Activated naive CD4-positive, alpha-beta T cell treated with anti-CD3 and anti-CD28 coated beads, Interleukin-2, amount 50 U/mL, for 16 hours (primary cell): ENCODE data around the gene GSDMA.
"Not testable (repeated sequence)": the region's sequence is repeated elsewhere in the genome, so short reads cannot be mapped to it uniquely, and the experiment has no call there.

Source experiments
- DNase-seq: peaks from one replicate; pipeline ENCODE4 v3.0.0-alpha.2; 2020

GSDMA gene

DNA sequence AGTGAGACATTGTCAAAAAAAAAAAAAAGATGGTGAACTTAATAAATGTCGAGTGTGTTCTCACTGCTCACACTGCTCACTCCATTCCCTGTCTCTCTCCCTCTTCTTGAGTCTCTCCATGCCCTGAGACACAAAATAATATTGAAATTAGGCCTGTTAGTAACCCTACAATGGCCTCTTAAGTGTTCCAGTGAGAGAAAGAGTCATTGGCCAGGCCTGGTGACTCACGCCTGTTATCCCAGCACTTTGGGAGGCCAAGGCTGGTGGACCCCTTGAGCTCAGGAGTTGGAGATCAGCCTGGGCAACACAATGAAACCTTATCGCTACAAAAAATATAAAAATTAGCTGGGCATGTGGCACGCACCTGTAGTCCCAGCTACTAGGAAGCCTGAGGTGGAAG is 36.3 kb downstream of the GSDMA start:
- DNase-seq: no peak

DNA sequence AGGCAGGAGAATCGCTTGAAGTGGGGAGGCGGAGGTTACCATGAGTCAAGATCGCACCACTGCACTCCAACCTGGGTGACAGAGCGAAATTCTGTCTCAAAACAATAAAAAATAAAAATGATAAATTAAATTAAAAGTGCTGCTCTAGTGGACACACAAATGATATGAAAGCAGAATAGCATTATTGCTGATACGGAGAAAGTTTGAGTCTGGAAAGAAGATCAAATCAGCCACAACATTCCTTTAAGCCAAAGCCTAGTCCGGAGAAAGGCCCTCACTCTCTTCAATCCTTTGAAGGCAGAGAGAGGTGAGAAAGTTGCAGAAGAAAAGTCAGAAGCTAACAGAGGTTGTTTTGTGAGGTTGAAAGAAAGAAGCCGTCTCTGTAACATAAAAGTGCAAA is 37.4 kb downstream of the GSDMA start:
- DNase-seq: no peak

DNA sequence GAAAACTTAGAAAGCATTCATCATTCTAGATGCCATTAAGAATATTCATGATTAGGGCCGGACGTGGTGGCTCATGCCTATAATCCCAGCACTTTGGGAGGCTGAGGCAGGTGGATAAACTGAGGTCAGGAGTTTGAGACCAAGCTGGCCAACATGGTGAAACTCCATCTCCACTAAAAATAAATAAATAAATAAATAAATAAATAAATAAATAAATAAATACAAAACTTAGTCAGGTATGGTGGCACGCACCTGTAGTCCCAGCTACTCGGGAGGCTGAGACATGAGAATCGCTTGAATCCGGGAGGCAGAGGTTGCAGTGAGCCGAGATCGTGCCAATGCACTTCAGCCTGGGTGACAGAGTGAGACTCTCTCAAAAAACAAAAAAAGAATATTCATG is 38.5 kb downstream of the GSDMA start:
- DNase-seq: not testable (repeated sequence)

DNA sequence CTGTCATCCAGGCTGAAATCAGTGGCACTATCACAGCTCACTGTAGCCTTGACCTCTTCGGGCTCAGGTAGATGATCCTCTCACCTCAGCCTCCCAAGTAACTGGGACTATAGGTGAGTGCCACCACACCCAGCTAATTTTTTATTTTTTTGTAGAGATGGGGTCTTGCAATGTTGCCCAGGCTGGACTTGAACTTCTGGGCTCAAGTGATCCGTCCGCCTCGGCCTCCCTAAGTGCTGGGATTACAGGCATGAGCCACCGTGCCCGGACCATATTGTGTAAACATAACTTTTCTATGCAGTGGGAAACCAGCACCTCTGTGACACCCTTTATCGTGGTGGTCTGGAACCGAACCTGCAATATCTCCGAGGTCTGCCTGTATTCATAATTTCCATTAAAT is 41.3 kb downstream of the GSDMA start:
- DNase-seq: no peak

DNA sequence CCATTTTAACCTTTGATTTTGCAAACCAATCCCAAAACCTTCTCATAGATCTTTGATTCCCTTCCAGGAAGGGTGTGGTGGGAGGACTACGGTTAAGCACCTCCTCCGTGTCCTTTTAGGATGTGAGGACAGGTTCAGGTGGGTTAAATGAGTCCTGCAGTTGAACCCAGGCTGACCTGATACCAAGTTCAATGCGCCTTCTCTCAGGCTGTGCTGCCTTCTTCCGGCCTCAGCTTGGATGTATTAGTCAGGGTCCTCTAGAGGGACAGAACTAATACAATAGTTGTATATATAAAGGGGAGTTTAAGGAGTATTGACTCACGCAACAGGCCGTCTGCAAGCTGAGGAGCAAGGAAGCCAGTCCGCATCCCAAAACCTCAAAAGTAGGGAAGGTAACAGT is 41.9 kb downstream of the GSDMA start:
- no peak for DNase-seq

DNA sequence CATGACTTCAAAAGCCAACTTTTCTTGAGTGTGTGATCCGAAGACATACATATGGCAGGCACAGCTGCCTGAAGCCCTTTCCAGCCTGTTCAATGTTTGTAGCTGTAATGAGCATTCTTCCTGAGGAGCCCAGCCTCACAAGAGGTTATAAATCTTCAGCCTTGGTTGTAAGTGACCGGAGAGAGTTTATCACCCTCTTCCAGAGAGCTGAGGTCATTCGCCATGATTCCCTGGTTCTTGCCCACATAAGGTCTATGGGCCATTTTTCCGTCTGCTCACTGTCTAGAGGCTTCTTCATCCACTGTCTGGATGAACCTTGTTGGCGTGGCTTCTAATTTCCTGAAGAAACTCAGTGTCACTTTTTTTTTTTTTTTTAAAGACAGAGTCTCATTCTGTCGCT is 42.7 kb downstream of the GSDMA start:
- no peak for DNase-seq

DNA sequence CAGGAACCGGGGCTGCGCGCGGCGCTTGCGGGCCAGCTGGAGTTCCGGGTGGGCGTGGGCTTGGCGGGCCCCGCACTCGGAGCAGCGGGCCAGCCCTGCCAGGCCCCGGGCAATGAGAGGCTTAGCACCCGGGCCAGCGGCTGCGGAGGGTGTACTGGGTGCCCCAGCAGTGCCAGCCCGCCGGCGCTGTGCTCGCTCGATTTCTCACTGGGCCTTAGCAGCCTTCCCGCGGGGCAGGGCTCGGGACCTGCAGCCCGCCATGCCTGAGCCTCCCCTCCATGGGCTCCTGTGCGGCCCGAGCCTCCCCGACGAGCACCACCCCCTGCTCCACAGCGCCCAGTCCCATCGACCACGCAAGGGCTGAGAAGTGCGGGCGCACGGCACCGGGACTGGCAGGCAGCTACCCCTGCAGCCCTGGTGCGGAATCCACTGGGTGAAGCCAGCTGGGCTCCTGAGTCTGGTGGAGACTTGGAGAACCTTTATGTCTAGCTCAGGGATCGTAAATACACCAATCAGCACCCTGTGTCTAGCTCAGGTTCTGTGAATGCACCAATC is 48.2 kb downstream of the GSDMA start:
- DNase-seq: not testable (repeated sequence)

DNA sequence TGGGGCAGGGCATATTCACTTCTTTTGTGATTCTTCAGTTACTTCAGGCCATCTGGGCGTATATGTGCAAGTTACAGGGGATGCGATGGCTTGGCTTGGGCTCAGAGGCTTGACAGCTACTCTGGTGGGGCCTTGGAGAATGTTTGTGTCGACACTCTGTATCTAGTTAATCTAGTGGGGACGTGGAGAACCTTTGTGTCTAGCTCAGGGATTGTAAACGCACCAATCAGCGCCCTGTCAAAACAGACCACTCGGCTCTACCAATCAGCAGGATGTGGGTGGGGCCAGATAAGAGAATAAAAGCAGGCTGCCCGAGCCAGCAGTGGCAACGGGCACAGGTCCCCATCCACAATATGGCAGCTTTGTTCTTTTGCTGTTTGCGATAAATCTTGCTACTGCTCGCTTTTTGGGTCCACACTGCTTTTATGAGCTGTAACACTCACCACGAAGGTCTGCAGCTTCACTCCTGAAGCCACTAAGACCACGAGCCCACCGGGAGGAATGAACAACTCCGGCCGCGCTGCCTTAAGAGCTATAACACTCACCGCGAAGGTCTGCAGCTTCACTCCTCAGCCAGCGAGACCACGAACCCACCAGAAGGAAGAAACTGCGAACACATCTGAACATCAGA is 49.3 kb downstream of the GSDMA start:
- not testable (repeated sequence) for DNase-seq

DNA sequence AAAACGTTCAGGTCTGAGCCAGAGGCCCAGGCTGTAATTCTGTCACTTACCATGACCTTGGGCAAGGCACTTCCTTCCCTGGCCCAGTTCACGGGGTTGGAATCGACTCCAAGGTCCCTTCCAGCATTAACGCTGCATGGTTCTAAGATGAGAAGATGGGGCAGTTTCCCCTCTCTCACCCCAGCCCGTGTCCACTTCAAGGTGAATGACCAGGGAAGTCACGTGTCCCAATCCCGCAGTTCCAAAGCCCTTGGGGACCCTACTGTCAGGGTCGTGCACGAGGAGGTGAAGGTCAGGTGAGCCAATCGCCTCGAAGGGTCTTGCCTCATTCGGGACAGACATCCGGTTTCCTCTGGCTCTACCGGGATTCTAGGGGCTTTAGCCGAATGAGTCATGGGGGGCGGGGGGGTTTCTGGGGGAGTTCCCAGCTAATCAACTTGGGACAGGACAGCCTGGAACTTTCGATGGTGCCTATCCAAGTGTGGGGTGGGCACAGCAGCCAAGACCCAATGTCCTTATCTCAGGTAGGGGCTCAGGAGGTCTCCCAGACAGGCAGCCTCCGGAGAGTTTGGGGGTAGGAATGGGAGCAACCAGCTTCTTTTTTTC is 51.7 kb downstream of the GSDMA start:
- no peak for DNase-seq

DNA sequence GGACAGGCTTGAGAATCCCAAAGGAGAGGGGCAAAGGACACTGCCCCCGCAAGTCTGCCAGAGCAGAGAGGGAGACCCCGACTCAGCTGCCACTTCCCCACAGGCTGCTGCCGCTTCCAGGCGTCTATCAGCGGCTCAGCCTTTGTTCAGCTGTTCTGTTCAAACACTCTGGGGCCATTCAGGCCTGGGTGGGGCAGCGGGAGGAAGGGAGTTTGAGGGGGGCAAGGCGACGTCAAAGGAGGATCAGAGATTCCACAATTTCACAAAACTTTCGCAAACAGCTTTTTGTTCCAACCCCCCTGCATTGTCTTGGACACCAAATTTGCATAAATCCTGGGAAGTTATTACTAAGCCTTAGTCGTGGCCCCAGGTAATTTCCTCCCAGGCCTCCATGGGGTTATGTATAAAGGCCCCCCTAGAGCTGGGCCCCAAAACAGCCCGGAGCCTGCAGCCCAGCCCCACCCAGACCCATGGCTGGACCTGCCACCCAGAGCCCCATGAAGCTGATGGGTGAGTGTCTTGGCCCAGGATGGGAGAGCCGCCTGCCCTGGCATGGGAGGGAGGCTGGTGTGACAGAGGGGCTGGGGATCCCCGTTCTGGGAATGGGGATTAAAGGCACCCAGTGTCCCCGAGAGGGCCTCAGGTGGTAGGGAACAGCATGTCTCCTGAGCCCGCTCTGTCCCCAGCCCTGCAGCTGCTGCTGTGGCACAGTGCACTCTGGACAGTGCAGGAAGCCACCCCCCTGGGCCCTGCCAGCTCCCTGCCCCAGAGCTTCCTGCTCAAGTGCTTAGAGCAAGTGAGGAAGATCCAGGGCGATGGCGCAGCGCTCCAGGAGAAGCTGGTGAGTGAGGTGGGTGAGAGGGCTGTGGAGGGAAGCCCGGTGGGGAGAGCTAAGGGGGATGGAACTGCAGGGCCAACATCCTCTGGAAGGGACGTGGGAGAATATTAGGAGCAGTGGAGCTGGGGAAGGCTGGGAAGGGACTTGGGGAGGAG is 52.5 kb downstream of the GSDMA start, which contains the start of gene CSF3:
Gene CSF3 (plus strand): TSS at position 436 of the 993 bp plus-strand sequence. CDS start 35 bp downstream, at position 471.
- no peak for DNase-seq

DNA sequence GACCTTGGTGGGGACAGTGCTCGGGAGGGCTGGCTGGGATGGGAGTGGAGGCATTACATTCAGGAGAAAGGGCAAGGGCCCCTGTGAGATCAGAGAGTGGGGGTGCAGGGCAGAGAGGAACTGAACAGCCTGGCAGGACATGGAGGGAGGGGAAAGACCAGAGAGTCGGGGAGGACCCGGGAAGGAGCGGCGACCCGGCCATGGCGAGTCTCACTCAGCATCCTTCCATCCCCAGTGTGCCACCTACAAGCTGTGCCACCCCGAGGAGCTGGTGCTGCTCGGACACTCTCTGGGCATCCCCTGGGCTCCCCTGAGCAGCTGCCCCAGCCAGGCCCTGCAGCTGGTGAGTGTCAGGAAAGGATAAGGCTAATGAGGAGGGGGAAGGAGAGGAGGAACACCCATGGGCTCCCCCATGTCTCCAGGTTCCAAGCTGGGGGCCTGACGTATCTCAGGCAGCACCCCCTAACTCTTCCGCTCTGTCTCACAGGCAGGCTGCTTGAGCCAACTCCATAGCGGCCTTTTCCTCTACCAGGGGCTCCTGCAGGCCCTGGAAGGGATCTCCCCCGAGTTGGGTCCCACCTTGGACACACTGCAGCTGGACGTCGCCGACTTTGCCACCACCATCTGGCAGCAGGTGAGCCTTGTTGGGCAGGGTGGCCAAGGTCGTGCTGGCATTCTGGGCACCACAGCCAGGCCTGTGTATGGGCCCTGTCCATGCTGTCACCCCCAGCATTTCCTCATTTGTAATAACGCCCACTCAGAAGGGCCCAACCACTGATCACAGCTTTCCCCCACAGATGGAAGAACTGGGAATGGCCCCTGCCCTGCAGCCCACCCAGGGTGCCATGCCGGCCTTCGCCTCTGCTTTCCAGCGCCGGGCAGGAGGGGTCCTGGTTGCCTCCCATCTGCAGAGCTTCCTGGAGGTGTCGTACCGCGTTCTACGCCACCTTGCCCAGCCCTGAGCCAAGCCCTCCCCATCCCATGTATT is 53.5 kb downstream of the GSDMA start:
- no peak for DNase-seq

DNA sequence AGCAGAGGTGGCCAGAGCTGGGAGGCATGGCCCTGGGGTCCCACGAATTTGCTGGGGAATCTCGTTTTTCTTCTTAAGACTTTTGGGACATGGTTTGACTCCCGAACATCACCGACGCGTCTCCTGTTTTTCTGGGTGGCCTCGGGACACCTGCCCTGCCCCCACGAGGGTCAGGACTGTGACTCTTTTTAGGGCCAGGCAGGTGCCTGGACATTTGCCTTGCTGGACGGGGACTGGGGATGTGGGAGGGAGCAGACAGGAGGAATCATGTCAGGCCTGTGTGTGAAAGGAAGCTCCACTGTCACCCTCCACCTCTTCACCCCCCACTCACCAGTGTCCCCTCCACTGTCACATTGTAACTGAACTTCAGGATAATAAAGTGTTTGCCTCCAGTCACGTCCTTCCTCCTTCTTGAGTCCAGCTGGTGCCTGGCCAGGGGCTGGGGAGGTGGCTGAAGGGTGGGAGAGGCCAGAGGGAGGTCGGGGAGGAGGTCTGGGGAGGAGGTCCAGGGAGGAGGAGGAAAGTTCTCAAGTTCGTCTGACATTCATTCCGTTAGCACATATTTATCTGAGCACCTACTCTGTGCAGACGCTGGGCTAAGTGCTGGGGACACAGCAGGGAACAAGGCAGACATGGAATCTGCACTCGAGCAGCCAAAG is 54.7 kb downstream of the GSDMA start:
- no peak for DNase-seq

DNA sequence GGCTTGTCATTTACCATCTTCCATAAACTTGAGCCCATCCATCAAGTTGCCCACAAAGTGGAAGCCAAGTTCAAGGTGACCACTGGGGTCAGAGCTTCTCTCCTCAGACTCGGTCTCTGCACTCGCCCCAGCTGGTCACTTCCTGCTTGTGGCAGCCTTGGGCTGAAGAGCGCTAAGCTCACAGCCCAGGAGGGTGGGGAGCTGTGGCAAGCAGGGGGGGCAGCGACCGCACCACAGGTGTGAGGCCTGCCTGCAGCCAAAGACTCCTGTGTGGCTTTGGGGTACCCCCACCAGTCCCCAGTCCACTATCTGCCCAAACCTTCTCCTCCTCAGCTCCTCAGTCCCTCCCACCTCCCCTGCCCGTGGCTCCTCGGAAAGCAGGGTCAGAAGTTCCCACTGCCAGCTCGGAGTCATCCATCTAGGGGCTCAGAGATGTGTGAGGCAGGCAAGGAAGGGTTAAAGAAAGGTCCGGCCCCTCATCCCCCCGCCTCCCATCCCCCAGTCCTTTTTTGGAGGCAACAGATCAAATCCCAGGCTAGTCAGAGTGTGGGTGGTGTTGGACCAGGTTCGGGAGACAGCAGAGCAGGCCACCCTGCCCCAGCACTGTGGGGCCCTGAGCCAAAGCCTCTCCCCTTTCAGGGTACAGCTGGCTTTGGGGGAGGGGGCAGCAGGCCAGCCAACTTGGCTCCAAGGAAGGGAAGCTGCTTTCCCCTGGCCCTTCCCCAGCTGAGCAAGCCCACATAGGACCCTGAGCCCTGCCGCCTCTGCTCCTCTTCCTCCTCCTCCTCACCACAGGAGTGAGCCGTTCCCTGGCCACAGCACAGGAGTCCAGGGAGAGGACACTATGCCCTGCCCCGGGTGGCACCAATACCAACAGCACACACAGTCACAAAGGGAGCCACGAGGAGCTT is 55.7 kb downstream of the GSDMA start:
- no peak for DNase-seq

DNA sequence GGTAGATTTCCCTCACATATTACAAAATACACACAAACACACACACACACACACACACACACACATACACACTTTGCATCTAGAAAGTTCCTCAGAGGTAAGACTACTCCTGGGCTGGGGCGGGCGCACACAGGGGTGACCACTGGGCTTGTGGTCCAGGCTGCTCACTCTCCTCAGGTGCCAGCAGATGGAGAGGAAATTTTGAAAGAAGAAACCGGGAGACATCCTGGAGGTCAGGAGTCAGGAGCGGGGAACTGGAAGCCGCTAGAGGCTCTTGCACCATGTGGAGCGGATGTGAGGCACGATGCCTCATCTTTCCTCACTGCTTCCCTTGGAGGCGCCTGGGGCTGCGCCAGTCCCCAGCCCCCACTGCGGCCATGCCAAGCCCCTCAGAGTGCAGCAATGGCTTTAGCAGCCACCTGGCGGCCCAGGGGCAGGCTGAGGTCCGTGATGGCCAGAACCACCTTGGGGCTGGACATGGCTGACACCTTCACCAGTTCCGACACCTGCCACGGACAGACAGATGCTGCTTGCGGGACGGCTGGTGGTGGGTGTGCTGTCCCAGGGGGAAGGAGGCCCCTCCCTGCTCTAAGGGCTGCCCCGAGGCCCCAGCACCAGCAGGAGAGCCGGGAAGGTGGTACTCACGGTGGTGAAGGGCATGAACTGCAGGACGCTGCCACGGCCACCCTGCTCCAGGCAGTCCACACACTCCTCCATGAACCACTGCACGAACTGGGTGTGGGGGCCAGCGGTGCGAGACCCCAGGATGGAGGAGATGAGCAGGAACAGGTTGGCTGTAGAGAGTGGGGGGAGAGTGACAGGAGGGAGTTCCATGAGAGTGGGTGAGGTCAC is 56.6 kb downstream of the GSDMA start:
- DNase-seq: no peak

DNA sequence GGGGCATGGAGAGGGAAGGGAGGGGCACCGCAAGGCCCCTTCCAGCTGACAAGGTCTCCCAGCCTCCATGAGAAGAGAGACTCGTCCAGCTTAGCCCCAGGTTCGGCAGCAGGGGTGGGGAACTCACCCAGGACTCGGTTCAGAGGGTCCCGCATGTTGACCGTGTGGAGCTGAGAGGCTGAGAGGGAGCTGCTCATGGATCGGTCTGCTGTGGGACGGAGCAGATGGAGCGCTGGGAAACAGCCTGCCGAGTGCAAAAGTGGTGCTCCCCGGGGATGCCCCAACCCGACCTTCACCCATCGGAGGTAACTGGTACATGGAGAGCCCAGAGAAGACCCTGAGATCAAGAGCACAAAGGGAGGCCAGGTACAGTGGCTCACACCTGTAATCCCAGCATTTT is 57.3 kb downstream of the GSDMA start:
- no peak for DNase-seq

DNA sequence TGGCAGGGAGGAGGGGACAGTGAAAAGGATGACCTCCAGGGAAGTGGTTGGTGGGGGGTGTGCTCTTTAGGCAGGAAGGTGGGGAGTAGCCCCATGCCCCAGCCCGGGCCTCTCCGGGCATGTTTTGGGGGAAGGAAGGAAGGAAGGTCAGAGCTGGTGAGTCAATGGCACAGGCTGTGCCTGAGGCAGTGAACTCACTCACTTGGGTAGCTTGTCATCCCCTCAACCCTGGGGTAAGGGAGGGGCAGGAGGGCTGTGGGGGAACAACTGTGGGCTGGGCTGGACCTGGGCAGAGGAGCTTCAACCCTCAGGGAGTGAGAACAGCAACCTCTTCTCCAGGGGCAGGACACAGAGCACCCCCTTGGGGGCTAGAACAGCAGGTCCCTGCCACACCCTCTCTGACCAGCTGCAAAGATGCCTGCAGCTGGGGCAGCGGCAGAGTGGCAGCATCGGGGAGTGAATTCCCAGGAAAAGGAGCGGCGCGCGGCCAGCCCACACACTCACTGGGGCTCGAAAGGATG is 58.7 kb downstream of the GSDMA start:
- no peak for DNase-seq

DNA sequence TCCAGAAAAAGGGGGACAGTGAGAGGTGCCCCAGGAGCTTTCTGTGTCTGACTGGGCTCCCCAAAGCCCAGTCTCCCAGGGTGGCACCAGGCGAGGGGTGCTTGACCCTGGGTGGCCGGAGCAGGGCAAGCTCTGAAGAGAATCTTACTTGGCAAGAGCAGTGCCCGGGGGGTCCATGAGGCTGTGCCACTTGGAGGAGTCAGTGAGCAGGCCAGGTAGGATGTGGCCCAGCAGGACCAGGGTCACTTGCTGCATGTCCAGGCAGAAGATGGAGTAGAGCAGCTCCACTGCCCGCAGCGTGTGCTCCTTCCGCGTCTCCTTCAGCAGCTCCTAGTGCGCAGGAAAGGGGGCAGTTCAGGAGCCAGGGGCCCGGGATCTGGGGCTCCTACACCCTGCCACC is 59.7 kb downstream of the GSDMA start:
- DNase-seq: no peak

DNA sequence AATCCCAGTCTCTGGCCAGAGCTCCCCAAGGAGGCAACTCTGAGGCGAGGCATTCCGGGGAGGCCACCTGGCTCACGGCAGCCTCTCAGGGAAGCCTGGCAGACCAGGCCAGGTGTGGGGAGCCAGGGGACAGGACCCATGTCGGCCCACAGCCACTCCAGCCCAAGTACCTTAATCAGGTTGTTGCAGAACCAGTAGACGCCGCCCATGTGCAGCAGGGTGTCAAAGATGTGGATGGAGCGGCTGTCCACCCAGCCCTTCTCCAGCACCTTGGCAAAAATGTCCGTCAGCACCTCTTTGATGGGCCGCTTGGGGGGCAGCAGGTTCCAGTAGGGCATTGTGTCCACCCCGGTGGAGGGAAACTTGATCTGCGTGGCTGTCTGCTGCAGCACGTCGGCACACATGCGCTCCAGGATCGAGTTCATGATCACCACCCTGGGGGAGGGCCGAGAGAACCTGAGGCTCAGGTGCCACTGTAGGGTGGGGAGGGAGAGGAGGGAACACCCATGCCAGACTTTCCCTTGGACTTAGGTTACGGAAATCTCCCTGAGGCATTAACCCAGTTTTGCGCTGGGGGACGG is 60.2 kb downstream of the GSDMA start:
- no peak for DNase-seq
